ENCODE results near the gene HDGFL2.
"Not testable (repeated sequence)": the region's sequence is repeated elsewhere in the genome, so short reads cannot be mapped to it uniquely, and the experiment has no call there.

HDGFL2 gene

DNA sequence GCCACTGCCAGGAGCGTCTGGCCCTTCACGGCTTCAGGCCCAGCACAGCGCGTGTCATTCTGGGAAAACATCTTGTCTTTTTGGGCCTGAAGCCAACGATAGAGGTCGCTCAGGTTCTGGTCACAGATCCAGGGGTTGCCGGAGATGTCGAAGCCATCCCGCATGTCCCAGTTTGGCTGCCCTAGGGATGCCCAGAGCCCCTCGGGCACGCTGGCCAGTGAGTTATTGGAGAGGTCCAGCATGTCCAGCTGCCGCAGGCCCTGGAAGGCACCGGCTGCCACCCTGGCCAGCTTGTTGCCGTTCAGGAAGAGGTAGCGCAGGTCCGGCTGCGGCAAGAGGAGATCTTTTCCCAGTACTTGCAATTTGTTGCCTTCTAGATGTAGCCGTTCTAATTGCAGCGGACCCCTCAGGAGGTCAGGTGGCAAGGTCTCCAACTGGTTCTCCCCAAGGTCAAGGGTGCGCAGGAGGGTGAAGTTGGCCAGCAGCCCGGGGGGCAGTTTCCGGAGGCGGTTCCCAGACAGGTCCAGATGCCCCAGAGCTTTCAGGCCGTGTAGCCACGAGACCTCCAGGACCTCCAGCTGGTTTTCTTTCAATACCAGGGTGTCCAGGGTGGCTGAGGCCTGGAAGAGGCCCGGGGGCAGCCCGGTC is 66.0 kb downstream of the HDGFL2 start:
- peak; percentile 54 to 79 for DNase-seq

DNA sequence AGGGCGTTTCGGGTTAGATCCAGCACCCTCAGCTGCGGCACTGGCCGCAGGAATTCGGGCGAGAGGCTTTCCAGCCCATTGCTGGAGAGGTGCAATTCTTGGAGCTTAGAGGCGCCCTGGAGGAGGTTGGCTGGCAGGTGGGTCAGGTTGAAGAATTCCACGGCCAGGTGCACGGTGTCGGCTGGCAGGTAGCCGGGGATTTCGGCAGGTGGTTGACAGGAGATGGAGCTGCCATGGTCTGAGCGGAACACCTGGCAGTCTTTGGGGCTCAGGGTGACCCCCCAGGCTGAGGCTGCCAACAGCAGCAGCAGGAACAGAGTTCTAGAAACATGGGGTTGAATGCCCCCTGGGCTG is 66.5 kb downstream of the HDGFL2 start:
- DNase-seq, result no peak

GRCh38 chr19:4539169-4539692 is 67.1 kb downstream of the HDGFL2 start:
- DNase-seq, result no peak

DNA sequence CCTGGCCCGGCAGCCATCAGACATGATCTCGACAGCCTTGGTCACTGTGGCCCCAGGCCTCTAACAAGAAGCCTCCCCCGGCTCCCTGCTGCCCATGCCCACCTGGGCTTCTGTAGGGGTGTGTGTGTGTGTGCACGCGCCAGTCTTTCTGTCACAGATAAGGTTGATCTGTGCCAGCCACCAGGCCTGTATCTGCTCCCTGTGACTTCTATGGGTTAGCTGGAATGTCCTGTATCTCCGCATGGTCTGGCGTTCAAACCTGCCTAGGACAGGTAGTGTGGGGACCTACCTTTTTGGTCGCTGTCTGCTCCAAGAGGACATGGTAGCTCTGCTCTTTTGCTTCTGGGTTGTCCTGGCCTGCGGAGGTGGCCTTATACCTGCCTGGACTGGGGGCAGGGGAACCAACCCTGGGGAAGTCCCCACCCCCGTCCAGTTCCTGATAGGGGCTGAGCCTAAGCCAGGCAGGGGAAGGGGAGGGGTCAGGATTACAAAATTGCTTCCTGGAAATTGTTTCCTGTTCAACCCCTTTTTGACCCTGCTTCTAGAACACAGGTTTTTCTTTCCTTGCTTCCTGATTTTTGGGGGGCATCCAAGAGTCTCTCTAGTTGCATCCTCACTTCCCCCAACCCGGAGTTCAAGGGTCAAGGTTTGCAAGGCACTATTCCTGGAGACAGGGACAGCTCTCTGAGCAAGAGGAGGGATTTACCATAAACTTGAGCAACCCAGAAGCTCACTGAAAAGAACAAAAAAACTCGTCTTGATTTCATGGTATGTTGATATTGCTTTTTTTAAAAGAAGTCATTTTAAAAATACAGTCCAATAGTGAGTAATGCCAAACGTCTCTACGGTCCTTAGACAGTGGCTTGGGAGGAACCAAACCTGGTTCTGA is 67.8 kb downstream of the HDGFL2 start, which contains the start of gene LRG1:
TSS of gene LRG1 (minus strand) at position 344 of the 889 bp plus-strand sequence. CDS start at position 321, 23 bp downstream.
- DNase-seq, result no peak

GRCh38 chr19:4541114-4541805 is 69.2 kb downstream of the HDGFL2 start:
- no peak for DNase-seq

DNA sequence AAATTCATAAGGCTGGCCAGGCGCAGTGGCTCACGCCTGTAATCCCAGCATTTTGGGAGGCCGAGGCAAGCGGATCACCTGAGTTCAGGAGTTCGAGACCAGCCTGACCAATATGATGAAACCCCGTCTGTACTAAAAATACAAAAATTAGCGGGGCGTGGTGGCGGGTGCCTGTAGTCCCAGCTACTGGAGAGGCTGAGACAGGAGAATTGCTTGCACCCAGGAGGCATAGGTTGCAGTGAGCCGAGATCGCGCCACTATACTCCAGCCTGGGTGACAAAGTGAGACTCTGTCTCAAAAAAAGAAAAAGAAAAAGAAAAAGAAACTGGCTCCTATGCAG is 69.7 kb downstream of the HDGFL2 start:
- not testable (repeated sequence) for DNase-seq

- no peak for DNase-seq
Measured at GRCh38 chr19:4542896-4543841, 71.1 kb downstream of the HDGFL2 start.

DNA sequence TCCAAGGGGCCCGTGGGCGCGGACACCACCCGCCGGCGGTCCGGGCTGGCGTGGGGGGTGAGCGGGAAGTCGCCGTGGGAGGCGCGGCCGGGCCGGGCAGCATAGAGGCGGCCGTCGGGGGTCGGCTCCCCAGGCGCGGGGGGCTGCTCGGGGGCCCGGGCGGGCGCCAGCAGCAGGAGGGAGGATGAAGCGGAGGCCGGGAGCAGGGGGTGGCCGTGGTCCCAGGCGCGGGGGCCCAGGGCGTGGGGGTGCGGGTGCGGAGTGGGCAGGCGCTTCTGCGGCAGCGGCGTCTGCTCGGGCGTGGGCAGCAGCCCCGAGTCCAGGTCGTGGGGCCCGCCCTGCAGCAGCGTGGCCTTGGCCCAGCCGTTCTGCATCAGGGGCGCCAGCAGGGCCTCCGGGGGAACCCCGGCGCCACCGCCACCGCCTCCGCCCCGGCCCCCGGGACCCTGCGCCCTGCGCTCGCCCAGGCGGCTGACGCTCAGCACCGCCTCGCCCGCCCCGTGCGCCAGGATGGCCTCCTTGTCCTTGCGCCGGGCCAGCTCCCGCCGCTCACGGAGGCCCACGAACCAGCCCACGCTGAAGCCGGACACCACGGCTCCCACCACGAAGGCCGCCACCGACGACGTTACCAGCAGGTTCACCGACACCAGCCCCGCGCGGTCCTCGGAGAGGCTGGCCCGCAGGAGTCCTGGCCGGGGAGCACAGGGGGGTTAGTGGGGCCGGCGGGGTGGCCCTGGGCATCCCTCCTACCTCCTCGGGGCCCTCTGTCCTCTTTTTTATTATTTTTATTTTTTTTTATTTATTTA is 71.9 kb downstream of the HDGFL2 start:
- no peak for DNase-seq

DNA sequence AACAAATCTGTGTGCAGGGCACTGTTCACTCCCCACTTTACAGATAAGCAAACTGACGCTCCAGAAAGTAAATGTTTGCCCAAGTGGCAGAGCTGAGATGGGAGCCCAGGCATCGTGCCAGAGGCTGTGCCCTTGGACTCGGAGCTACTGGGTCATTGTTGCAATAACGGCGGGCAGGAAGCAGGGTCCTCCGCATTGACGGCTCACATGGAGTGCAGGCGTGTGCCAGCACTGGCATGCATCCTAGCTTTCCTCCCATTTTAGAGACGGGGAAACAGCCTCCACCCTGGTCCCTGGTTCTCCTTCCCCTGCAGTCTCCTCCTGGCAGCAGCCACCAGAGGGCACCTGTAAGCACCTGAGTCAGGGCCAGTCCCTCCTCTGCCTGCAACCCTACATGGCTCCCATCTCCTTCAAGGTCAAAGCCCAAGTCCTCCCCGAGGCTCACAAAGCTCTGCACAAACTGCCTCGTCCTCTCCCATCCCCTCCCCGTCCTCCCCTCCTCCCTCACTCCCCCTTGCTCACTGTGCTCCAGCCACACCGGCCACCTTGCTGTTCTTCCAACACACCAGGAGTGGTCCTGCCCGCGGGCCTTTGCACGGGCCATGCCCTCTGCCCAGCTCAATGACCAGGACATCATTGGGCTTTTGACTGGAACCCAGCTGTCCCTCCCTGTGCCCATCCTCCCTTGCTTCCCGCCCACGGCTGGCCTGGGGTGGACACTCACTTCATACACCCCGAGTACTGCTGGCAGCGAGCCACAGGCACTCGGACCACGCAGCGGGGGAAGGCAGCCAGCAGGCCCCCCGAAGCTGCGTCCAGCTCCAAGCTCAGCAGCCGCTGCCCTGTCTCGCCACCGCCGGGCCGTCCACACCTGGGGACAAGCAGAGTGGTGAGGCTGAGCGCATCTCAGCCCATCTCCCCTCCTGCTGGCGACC is 75.5 kb downstream of the HDGFL2 start:
- DNase-seq, result no peak

DNA sequence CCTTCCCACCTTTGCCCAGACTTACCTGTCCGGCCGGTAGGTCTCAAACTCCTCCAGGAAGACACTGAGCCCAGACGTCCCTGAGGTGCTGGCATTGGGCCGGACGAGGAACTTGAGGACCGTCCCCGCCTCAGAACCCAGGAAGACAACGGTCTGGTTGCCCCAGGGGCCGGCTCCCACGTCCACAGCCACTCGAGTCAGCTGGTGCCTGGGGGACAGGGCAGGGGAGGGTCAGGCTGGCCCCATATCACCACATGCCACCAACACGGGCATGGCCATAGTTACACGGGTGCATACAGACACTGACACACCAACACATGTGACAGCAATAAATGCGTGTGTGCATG is 76.1 kb downstream of the HDGFL2 start:
- no peak for DNase-seq

DNA sequence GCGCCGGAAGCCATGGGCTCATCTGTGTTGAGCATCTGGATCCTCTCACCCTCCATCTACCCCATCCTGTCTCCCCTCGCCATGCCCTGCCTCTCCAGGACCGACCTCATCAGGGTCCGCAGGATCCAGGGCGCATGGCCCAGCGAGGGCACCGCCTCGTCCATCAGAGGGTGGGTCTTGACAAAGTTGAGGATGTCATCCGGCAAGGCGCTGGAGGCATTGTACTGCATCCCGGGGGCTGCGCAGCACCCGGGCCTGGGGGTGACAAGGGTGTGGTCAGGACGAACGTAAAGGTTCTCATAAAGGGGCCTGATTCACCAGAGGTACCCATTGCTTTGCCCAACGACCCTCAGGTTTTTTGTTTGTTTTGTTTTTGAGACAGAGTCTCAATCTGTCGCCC is 77.9 kb downstream of the HDGFL2 start:
- DNase-seq, result no peak

DNA sequence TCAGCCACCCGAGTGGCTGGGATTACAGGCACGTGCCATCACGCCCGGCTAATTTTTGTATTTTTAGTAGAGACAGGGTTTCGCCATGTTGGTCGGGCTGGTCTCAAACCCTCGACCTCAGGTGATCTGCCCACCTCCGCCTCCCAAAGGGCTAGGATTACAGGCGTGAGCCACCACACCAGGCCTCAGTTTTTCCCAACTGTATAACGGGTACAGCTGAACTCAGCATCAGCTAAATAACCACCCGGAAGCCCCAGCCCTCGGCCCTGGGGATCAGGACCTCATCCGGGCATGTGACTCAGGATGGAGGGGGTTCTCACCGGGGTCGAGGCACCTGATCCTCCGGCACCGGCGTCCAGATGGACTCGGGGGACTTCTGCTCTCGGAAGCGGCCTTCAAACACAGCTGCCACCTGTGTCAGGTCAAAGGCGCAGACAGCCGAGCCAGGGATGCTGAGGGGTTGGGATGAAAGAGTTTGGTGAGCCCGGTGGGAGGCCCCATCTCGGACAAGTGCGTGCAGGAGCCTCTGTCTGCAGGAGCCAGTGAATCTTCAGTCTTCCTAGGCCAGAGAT is 78.5 kb downstream of the HDGFL2 start:
- no peak for DNase-seq
